Upper lobe of left lung (tissue), 4 donors: Measurements from ENCODE around the gene PPP2R2C.

ENCODE experiments used
- CTCF ChIP-seq, 6 experiments: fragments of 450-650 bp in 4 of 6; fragments of 200-600 bp in 2 of 6; sonication (generic) in 2 of 6; IDR thresholded peaks; one replicate each; pipeline ENCODE4 v1.5.1; 2016 to 2019; ENCODE audit warnings: antibody characterized with exemption in 6 of 6
- EP300 ChIP-seq, 4 donors: sonication (generic); formaldehyde crosslinking; IDR thresholded peaks; one replicate each; pipeline ENCODE4 v1.5.1; 2017; ENCODE audit warnings: antibody characterized with exemption in 4 of 4, control low read depth in 2 of 4
- POLR2A ChIP-seq, 4 donors: fragments of 450-650 bp; IDR thresholded peaks; one replicate each; pipeline ENCODE4 v1.5.1; 2016 to 2017; ENCODE audit warnings: antibody characterized with exemption in 4 of 4, mild to moderate bottlenecking in 2 of 4
- POLR2AphosphoS5 ChIP-seq, 2 donors: sonication (generic); formaldehyde crosslinking; IDR thresholded peaks; one replicate each; pipeline ENCODE4 v1.5.1; 2017; ENCODE audit warnings: antibody characterized with exemption in 2 of 2

- TF ChIP-seq POLR2AphosphoS5 (IDR thresholded peaks at IDR 0.05) (no peak), CTCF (IDR thresholded peaks at IDR 0.05) (no peak), POLR2A (IDR thresholded peaks at IDR 0.05) (no peak), EP300 (IDR thresholded peaks at IDR 0.05) (no peak)
These were observed 3.3 kb downstream of the PPP2R2C start for GRCh38 chr4:6469144-6469543.
